HEK293 (cell line): ENCODE data around the gene ARL11.
"Not testable (repeated sequence)": the region's sequence is repeated elsewhere in the genome, so short reads cannot be mapped to it uniquely, and the experiment has no call there.

ENCODE experiments used
- ATF2 ChIP-seq: fragments of 450-650 bp; formaldehyde crosslinking; IDR thresholded peaks from 2 replicates; pipeline ENCODE4 v1.5.1; 2016; ENCODE audit warnings: missing biosample characterization, missing genetic modification characterization, low read depth
- CTCF ChIP-seq: fragments of 450-650 bp; formaldehyde crosslinking; IDR thresholded peaks from 2 replicates; pipeline ENCODE4 v1.5.1; 2016; ENCODE audit warnings: missing biosample characterization, missing genetic modification characterization
- IKZF3 ChIP-seq: fragments of 450-650 bp; IDR thresholded peaks from 2 replicates; pipeline ENCODE4 v1.5.0; 2018; ENCODE audit warnings: missing biosample characterization, mild to moderate bottlenecking, missing genetic modification characterization, moderate library complexity
- KLF10 ChIP-seq: fragments of 450-650 bp; IDR thresholded peaks from 2 replicates; pipeline ENCODE4 v1.5.1; 2018; ENCODE audit warnings: missing biosample characterization, mild to moderate bottlenecking, missing genetic modification characterization
- TCF7L2 ChIP-seq: IDR thresholded peaks from 2 replicates; pipeline ENCODE4 v1.6.1; 2011; ENCODE audit warnings: low read depth, mild to moderate bottlenecking, inconsistent platforms, low read length, moderate library complexity, borderline replicate concordance
- ZBTB1 ChIP-seq: fragments of 450-650 bp; formaldehyde crosslinking; IDR thresholded peaks from 2 replicates; pipeline ENCODE4 v1.5.1; 2016; ENCODE audit warnings: missing biosample characterization, missing genetic modification characterization
- ZNF112 ChIP-seq: fragments of 450-650 bp; formaldehyde crosslinking; IDR thresholded peaks from 2 replicates; pipeline ENCODE4 v1.5.0; 2017; ENCODE audit warnings: missing biosample characterization, missing genetic modification characterization
- ZNF138 ChIP-seq: fragments of 450-650 bp; formaldehyde crosslinking; IDR thresholded peaks from 2 replicates; pipeline ENCODE4 v1.5.1; 2016; ENCODE audit warnings: missing biosample characterization, missing genetic modification characterization, borderline replicate concordance
- ZNF157 ChIP-seq: fragments of 450-650 bp; formaldehyde crosslinking; IDR thresholded peaks from 2 replicates; pipeline ENCODE4 v1.5.1; 2016; ENCODE audit warnings: missing biosample characterization, missing genetic modification characterization
- ZNF530 ChIP-seq: fragments of 450-650 bp; formaldehyde crosslinking; IDR thresholded peaks from 2 replicates; pipeline ENCODE4 v1.5.1; 2016; ENCODE audit warnings: low read depth, missing biosample characterization, missing genetic modification characterization
- ZNF621 ChIP-seq: fragments of 450-650 bp; formaldehyde crosslinking; IDR thresholded peaks from 2 replicates; pipeline ENCODE4 v1.5.1; 2017; ENCODE audit warnings: missing biosample characterization, missing genetic modification characterization
- ZNF692 ChIP-seq: fragments of 450-650 bp; formaldehyde crosslinking; IDR thresholded peaks from 2 replicates; pipeline ENCODE4 v1.5.1; 2016; ENCODE audit warnings: missing biosample characterization, missing genetic modification characterization
- ZNF747 ChIP-seq: fragments of 450-650 bp; formaldehyde crosslinking; IDR thresholded peaks from 2 replicates; pipeline ENCODE4 v1.5.1; 2016; ENCODE audit warnings: missing biosample characterization, missing genetic modification characterization

GRCh38 chr13:49612042-49612441, 16.3 kb upstream of the ARL11 start:
- not testable (repeated sequence) for TF ChIP-seq CTCF (tag by site-specific recombination); TCF7L2; ZNF530; ZNF692; IKZF3 (tag by site-specific recombination); ZNF747 (tag by site-specific recombination); KLF10; ZNF621 (tag by site-specific recombination); ZNF138 (tag by site-specific recombination); ZBTB1; ZNF112; ZNF157 (tag by site-specific recombination); ATF2 (tag by site-specific recombination)
